Mesenchymal stem cell (in vitro differentiated cells and primary cell): Measurements from ENCODE around the gene CIDEC.
A peak's percentile ranks its signal among the peaks of the same experiment; 100 is the strongest.
"Not testable (repeated sequence)": the region's sequence is repeated elsewhere in the genome, so short reads cannot be mapped to it uniquely, and the experiment has no call there.

Experiments
- DNase-seq: peaks from one replicate; pipeline ENCODE4 v3.0.0-alpha.2; 2013
- H2AFZ ChIP-seq: one replicate; pipeline ENCODE4 v1.6.1; 2013; ENCODE audit warnings: low read depth, mild to moderate bottlenecking, control low read depth, inconsistent platforms, low read length, moderate library complexity
- H2AK5ac ChIP-seq: 2 replicates; pipeline ENCODE4 v1.6.1; 2013; ENCODE audit warnings: low read length, moderate library complexity, mild to moderate bottlenecking, inconsistent platforms; ENCODE audit not compliant: severe bottlenecking
- H2BK120ac ChIP-seq: one replicate; pipeline ENCODE4 v1.6.1; 2013; ENCODE audit warnings: low read depth, mild to moderate bottlenecking, inconsistent platforms, low read length, moderate library complexity
- H2BK12ac ChIP-seq, 2 experiments: one replicate each; pipeline ENCODE4 v1.6.1; 2013; ENCODE audit warnings: inconsistent platforms in 2 of 2, low read length in 2 of 2, mild to moderate bottlenecking in 2 of 2, moderate library complexity in 2 of 2, control low read depth in 1 of 2
- H2BK15ac ChIP-seq: one replicate; pipeline ENCODE4 v1.6.1; 2013; ENCODE audit warnings: mild to moderate bottlenecking, low read depth, inconsistent platforms; ENCODE audit not compliant: poor library complexity, severe bottlenecking
- H2BK5ac ChIP-seq: 2 replicates; pipeline ENCODE4 v1.6.1; 2013; ENCODE audit warnings: low read depth, mild to moderate bottlenecking, low read length, control low read depth, inconsistent platforms; ENCODE audit not compliant: poor library complexity, severe bottlenecking
- H3K14ac ChIP-seq, 2 experiments: one replicate each; pipeline ENCODE4 v1.6.1; 2013; ENCODE audit warnings: inconsistent platforms in 2 of 2, low read length in 2 of 2, control low read depth in 1 of 2, mild to moderate bottlenecking in 1 of 2, moderate library complexity in 1 of 2
- H3K18ac ChIP-seq, 2 experiments: one replicate each; pipeline ENCODE4 v1.6.1; 2013; ENCODE audit warnings: inconsistent platforms in 2 of 2, low read length in 2 of 2, control low read depth in 1 of 2, low read depth in 1 of 2, mild to moderate bottlenecking in 1 of 2
- H3K23ac ChIP-seq, 2 experiments: one replicate each; pipeline ENCODE4 v1.6.1; 2013; ENCODE audit warnings: inconsistent platforms in 2 of 2, low read length in 2 of 2, mild to moderate bottlenecking in 2 of 2, moderate library complexity in 2 of 2, control low read depth in 1 of 2
- H3K27ac ChIP-seq: 2 replicates; pipeline ENCODE4 v1.5.1; 2013; ENCODE audit warnings: mild to moderate bottlenecking, moderate library complexity, low read length, control low read depth, inconsistent platforms; ENCODE audit not compliant: poor library complexity, severe bottlenecking
- H3K27me3 ChIP-seq, 2 experiments: 2 replicates each; pipeline versions ENCODE4 v1.6.1 to v1.7.0; 2013; ENCODE audit warnings: low read length in 2 of 2, mild to moderate bottlenecking in 2 of 2, moderate library complexity in 2 of 2, control low read depth in 1 of 2, inconsistent platforms in 1 of 2; ENCODE audit not compliant: control insufficient read depth in 1 of 2, insufficient read depth in 1 of 2
- H3K36me3 ChIP-seq, 2 experiments: 2 replicates each; pipeline versions ENCODE4 v1.6.1 to v1.7.0; 2013; ENCODE audit warnings: low read length in 2 of 2, control low read depth in 1 of 2, inconsistent platforms in 1 of 2, low read depth in 1 of 2, mild to moderate bottlenecking in 1 of 2; ENCODE audit not compliant: insufficient read depth in 2 of 2, control insufficient read depth in 1 of 2
- H3K4ac ChIP-seq, 2 experiments: one replicate each; pipeline ENCODE4 v1.6.1; 2013; ENCODE audit warnings: inconsistent platforms in 2 of 2, low read length in 2 of 2, mild to moderate bottlenecking in 2 of 2, moderate library complexity in 2 of 2, control low read depth in 1 of 2, low read depth in 1 of 2
- H3K4me1 ChIP-seq: 2 replicates; pipeline ENCODE4 v1.6.1; 2013; ENCODE audit warnings: low read depth, low read length, control low read depth; ENCODE audit not compliant: control insufficient read depth, insufficient read depth
- H3K4me2 ChIP-seq: 2 replicates; pipeline ENCODE4 v1.6.1; 2013; ENCODE audit warnings: low read length, mild to moderate bottlenecking, inconsistent platforms; ENCODE audit not compliant: poor library complexity, severe bottlenecking
- H3K4me3 ChIP-seq, 2 experiments: 2 replicates each; pipeline versions ENCODE4 v1.5.1 to v1.7.0; 2013; ENCODE audit warnings: low read length in 2 of 2, mild to moderate bottlenecking in 2 of 2, control low read depth in 1 of 2, low read depth in 1 of 2; ENCODE audit not compliant: insufficient read depth in 1 of 2
- H3K79me1 ChIP-seq: replicated peaks from 2 replicates; pipeline ENCODE4 v1.6.1; 2013; ENCODE audit warnings: mild to moderate bottlenecking, control low read depth, low read length, inconsistent platforms; ENCODE audit not compliant: poor library complexity, severe bottlenecking
- H3K9ac ChIP-seq: 2 replicates; pipeline ENCODE4 v1.7.0; 2013; ENCODE audit warnings: mild to moderate bottlenecking, low read length, moderate library complexity
- H3K9me3 ChIP-seq: 2 replicates; pipeline ENCODE4 v1.7.0; 2013; ENCODE audit warnings: mild to moderate bottlenecking, low read length; ENCODE audit not compliant: control insufficient read depth
- H4K8ac ChIP-seq: one replicate; pipeline ENCODE4 v1.6.1; 2013; ENCODE audit warnings: inconsistent platforms, mild to moderate bottlenecking, low read length, moderate library complexity
- H4K91ac ChIP-seq: one replicate; pipeline ENCODE4 v1.6.1; 2013; ENCODE audit warnings: mild to moderate bottlenecking, low read length, inconsistent platforms
- WGBS: methylation state at CpG from one replicate; pipeline ENCODE4 v1.1.7; 2013; ENCODE audit warnings: mixed read lengths; 5-methylcytosine and 5-hydroxymethylcytosine counted together

The CIDEC gene

GRCh38 chr3:9875448-9875847, 4.6 kb downstream of the CIDEC start:
- Histone ChIP-seq H3K27me3 (peaks cover 0 to 4% of the 10 kb centered on the region in 2 experiments), H3K9me3 (no peaks in the 10 kb centered on the region), H2BK15ac (no peak overlapping the region), H3K18ac (no peak overlapping the region), H3K23ac (no peak overlapping the region), H3K36me3 (no peaks in the 10 kb centered on the region), H3K27ac (no peak overlapping the region), H2BK120ac (no peak overlapping the region), H3K4me2 (no peak overlapping the region), H2AFZ (no peak overlapping the region), H3K79me1 (no peaks in the 10 kb centered on the region), H4K91ac (no peak overlapping the region), H4K8ac (no peak overlapping the region), H3K4me3 (no peak overlapping the region), H3K14ac (no peak overlapping the region), H2BK5ac (no peak overlapping the region), H2BK12ac (no peak overlapping the region), H3K4me1 (peaks cover 1% of the 10 kb centered on the region), H2AK5ac (no peak overlapping the region), H3K4ac (no peak overlapping the region), H3K9ac (no peak overlapping the region)
- no peak for DNase-seq

GRCh38 chr3:9872067-9872466, 8.0 kb downstream of the CIDEC start:
- not testable (repeated sequence) for H3K4me2 ChIP-seq, H2BK5ac ChIP-seq, H2BK15ac ChIP-seq, H4K91ac ChIP-seq, H2AFZ ChIP-seq, H3K27me3 ChIP-seq, H3K4ac ChIP-seq, H3K9ac ChIP-seq, H2BK120ac ChIP-seq, H3K14ac ChIP-seq, H3K4me1 ChIP-seq, H3K4me3 ChIP-seq, H3K36me3 ChIP-seq, H3K23ac ChIP-seq, H3K9me3 ChIP-seq, H2AK5ac ChIP-seq, H3K79me1 ChIP-seq, H4K8ac ChIP-seq, H3K18ac ChIP-seq, DNase-seq, H3K27ac ChIP-seq
- 97% methylated on average over 5 of the region's 5 CpGs for WGBS
- peak overlapping the region in 1 of 2 experiments; percentile 93 for H2BK12ac ChIP-seq

- Histone ChIP-seq H3K14ac (no peak overlapping the region), H3K9ac (peak overlapping the region; percentile 22), H2BK120ac (no peak overlapping the region), H2BK15ac (no peak overlapping the region), H3K9me3 (no peaks in the 10 kb centered on the region), H2BK5ac (no peak overlapping the region), H3K23ac (no peak overlapping the region), H3K27ac (no peak overlapping the region), H3K36me3 (no peaks in the 10 kb centered on the region), H3K4me1 (peaks cover 1% of the 10 kb centered on the region), H3K27me3 (no peaks in the 10 kb centered on the region), H3K4me3 (no peak overlapping the region), H4K8ac (no peak overlapping the region), H3K79me1 (no peaks in the 10 kb centered on the region), H3K4ac (no peak overlapping the region), H2AFZ (no peak overlapping the region), H3K18ac (no peak overlapping the region), H2BK12ac (no peak overlapping the region), H3K4me2 (no peak overlapping the region), H2AK5ac (no peak overlapping the region), H4K91ac (no peak overlapping the region)
- WGBS: no CpG with 5 or more reads among the region's 1 CpG
- DNase-seq: peak; percentile 27
These were observed 9.1 kb downstream of the CIDEC start for GRCh38 chr3:9870978-9871377.

- H3K18ac ChIP-seq: no peak overlapping the region
- H2BK5ac ChIP-seq: no peak overlapping the region
- H3K9ac ChIP-seq: no peak overlapping the region
- H3K27me3 ChIP-seq: no peaks in the 10 kb centered on the region
- peaks cover 3% of the 10 kb centered on the region for H3K4me1 ChIP-seq
- H2AFZ ChIP-seq: no peak overlapping the region
- no peak overlapping the region for H3K4me3 ChIP-seq
- H3K4me2 ChIP-seq: no peak overlapping the region
- H4K8ac ChIP-seq: no peak overlapping the region
- 92% methylated on average over 5 of the region's 5 CpGs for WGBS
- H2BK120ac ChIP-seq: no peak overlapping the region
- no peak overlapping the region for H3K4ac ChIP-seq
- H3K79me1 ChIP-seq: no peaks in the 10 kb centered on the region
- peak overlapping the region in 1 of 2 experiments; percentile 39 for H2BK12ac ChIP-seq
- no peak overlapping the region for H3K27ac ChIP-seq
- no peaks in the 10 kb centered on the region for H3K36me3 ChIP-seq
- DNase-seq: no peak
- no peak overlapping the region for H3K23ac ChIP-seq
- H3K14ac ChIP-seq: no peak overlapping the region
- H2BK15ac ChIP-seq: no peak overlapping the region
- H4K91ac ChIP-seq: peak overlapping the region; percentile 39
- no peaks in the 10 kb centered on the region for H3K9me3 ChIP-seq
- no peak overlapping the region for H2AK5ac ChIP-seq
These were observed 10.1 kb downstream of the CIDEC start for GRCh38 chr3:9869955-9870354.
